GM18505 (cell line): ENCODE data around the gene TLE7.

ENCODE experiments used
- ATAC-seq: cut with Tn5 transposase; IDR thresholded peaks from one replicate; pipeline ENCODE4 v1.9.1; 2021; ENCODE audit not compliant: unreplicated experiment
- POLR2A ChIP-seq: IDR thresholded peaks from 4 replicates; pipeline ENCODE4 v1.6.1; 2011; ENCODE audit warnings: borderline replicate concordance; ENCODE audit not compliant: insufficient read depth, insufficient read length; ENCODE audit errors: extremely low read depth

Gene TLE7

GRCh38 chr16:71464231-71464630 lies 22.4 kb upstream of the TLE7 start:
- TF ChIP-seq POLR2A, result no peak
- no peak for ATAC-seq

GRCh38 chr16:71461686-71462648 lies 20.1 kb upstream of the TLE7 start, which contains the start of gene ZNF23:
ZNF23 (minus strand) TSS chr16:71462247; CDS start chr16:71456796, 5,451 bp downstream.
- ATAC-seq, result peak; percentile 97
- TF ChIP-seq POLR2A, result peak; percentile 97

- no peak for TF ChIP-seq POLR2A
- no peak for ATAC-seq
Observed at GRCh38 chr16:71460941-71461340, 19.1 kb upstream of the TLE7 start.

- TF ChIP-seq POLR2A, result no peak
- ATAC-seq, result no peak
Observed at GRCh38 chr16:71460236-71460635, 18.4 kb upstream of the TLE7 start.

GRCh38 chr16:71459510-71459909 lies 17.7 kb upstream of the TLE7 start:
- TF ChIP-seq POLR2A, result no peak
- no peak for ATAC-seq

DNA sequence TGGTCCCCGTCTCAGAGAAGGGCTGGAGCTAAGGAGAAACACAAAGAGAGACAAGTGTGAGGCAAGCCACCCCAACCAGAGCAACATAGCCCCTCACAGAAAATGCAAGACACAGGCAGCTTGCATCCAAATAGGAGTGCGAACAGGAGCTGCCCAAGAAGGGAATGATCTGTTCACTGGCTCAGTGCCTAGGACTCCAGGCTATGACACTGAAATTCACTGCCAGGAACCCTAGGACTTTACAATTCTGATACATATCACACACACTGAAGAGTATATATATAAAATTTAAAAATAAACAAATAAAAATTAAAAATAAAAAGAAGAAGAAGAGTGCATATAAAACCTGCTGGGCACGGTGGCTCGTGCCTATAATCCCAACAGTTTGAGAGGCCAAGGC lies 14.9 kb upstream of the TLE7 start:
- ATAC-seq, result no peak
- TF ChIP-seq POLR2A, result no peak

DNA sequence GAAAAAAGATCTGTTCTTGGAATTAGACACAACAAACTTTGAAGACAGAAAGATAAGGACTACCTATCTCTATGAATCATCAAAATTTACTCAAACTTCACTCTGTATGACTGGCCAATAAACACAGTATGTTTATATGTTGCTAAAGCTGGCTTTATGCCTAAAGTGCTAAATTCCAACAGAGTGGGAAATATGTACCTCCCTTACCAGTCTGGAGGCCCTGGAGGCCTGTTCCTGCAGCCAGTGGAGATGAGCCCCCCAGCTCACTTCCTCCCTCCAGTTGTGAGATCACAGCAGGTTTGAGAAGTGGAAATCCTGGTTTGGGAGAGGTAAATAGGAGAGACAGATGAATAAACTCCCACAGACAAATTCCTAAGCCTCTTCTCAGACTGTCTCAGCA lies 11.2 kb upstream of the TLE7 start:
- ATAC-seq, result no peak

GRCh38 chr16:71449020-71449419 lies 7.2 kb upstream of the TLE7 start:
- ATAC-seq, result no peak
- no peak for TF ChIP-seq POLR2A

More for the DNA sequence above, 11.2 kb upstream of the TLE7 start:
- no peak for TF ChIP-seq POLR2A

- TF ChIP-seq POLR2A, result no peak
- ATAC-seq, result no peak
Observed at GRCh38 chr16:71448274-71448866, 6.5 kb upstream of the TLE7 start.

DNA sequence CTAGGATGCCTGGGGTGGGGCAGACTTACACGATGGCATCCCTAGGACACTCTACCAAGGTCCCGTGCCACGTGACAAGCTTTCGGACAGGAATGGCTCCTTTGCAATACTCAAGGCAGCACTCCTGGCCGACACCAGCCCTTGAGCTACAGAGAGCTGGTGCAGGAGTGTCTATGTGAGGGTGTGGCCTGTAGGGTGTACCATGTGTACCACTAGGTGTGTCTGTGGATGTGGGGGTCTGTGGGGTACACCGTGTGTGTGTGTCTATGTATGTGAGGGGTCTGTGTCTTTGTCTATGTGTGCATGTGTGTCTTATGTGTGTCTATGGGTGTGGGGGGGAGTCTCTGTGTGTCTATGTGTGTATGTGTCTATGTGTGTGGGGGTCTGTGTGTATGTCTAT lies 1.9 kb upstream of the TLE7 start:
- no peak for ATAC-seq
- TF ChIP-seq POLR2A, result no peak

DNA sequence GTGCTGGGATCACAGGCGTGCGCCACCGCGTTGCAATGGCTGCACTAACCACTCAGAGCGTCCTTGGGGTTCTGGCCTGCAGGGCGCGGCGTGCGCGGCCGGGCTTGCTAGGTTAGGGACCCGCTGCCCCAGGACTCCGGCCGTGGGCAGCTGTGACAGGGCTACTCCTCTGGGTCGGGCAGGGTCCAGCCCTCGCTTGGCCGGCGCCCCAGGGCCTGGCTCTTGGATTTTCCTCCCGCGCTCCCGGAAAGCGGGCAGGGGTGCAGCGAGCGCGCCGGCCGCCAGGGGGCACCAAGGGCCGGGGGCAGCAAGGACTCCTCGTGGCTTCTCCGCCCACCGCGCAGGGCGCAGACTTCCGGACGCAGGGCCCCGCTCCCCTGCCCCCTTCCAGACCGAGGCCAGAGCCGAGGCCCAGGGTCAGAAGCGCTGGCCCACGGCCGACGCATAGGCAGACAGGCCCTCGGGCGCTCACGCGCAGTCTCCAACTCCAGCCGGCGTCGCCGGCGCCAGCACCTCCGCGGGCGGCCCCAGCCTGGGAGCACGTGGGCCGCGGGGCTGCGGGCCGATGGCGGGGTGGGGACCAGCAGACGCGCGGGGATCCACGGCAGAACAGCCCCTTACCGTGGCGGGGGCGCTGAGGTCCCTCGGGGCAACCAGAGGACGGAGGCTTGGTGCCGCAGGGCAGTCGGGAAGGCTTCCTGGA lies 355 bp downstream of the TLE7 start:
- TF ChIP-seq POLR2A, result no peak
- ATAC-seq, result no peak

DNA sequence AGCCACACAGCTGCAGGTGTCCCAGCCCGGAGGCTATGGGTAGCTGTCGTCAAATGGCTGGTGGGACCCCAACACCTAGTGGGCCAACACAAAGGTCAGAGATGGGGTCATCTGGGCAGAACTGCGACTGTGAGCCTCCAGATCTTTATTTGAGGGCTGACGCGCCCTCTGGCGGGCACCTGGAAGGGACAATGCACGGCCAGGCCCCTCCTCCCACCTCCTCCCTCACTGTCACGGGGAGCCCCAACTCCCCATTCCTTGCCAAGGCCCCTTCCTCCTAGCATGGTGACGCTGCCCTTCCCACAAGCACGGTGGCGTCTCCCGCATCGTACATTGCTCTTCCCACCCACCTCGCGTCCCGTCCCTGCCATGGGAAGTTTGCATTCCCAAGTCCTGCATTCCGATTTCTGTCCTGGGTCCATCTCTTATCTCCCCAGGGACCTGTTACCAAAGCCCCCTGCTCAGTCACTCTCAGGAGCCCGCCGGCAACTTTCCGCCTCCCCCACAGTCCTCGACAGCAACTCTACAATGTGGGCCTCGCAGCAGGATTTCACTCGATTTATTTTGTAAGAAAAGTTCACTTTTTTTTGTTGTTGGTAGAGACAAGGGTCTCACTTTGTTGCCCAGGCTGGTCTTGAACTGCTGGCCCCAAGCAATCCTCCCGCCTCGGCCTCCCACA lies 1.0 kb downstream of the TLE7 start:
- ATAC-seq, result no peak
- no peak for TF ChIP-seq POLR2A

- ATAC-seq, result no peak
- no peak for TF ChIP-seq POLR2A
Observed at GRCh38 chr16:71439523-71439922, 2.3 kb downstream of the TLE7 start.

GRCh38 chr16:71436473-71436872 lies 5.4 kb downstream of the TLE7 start:
- ATAC-seq, result no peak
- no peak for TF ChIP-seq POLR2A

- TF ChIP-seq POLR2A, result no peak
- no peak for ATAC-seq
Observed at GRCh38 chr16:71432906-71433305, 8.9 kb downstream of the TLE7 start.
